ENCODE measurements around the gene LLGL2.

The LLGL2 gene

GRCh38 chr17:75511610-75512575 is 13.6 kb upstream of the LLGL2 start:
- DNase-seq (ENCODE audit: insufficient read length, low spot score) (no peak), FAIRE-seq (no peak)
- TF ChIP-seq POLR2AphosphoS5 (IDR thresholded peaks at IDR 0.05; ENCODE audit: low read depth, low read length) = no peak
- TF ChIP-seq POU2F2 (IDR thresholded peaks at IDR 0.05; ENCODE audit: low read depth, low read length) = no peak
- TF ChIP-seq PAX5 (IDR thresholded peaks at IDR 0.05; ENCODE audit: insufficient read depth, low read length, severe bottlenecking) = no peak
- no peak for TF ChIP-seq SPI1 (IDR thresholded peaks at IDR 0.05; ENCODE audit: low read depth, low read length)
- no peak for TF ChIP-seq POLR2A (IDR thresholded peaks at IDR 0.05; ENCODE audit: low read depth, low read length)
- TF ChIP-seq TAF1 (IDR thresholded peaks at IDR 0.05; ENCODE audit: low read depth, low read length) = no peak

- DNase-seq (ENCODE audit: insufficient read length, low spot score) = no peak
- TF ChIP-seq SPI1 (IDR thresholded peaks at IDR 0.05; ENCODE audit: low read depth, low read length) (no peak), TAF1 (IDR thresholded peaks at IDR 0.05; ENCODE audit: low read depth, low read length) (no peak), PAX5 (IDR thresholded peaks at IDR 0.05; ENCODE audit: insufficient read depth, low read length, severe bottlenecking) (no peak), POLR2AphosphoS5 (IDR thresholded peaks at IDR 0.05; ENCODE audit: low read depth, low read length) (no peak), POU2F2 (IDR thresholded peaks at IDR 0.05; ENCODE audit: low read depth, low read length) (no peak), POLR2A (IDR thresholded peaks at IDR 0.05; ENCODE audit: low read depth, low read length) (no peak)
- FAIRE-seq = no peak
These were observed 12.4 kb upstream of the LLGL2 start for GRCh38 chr17:75512926-75513640.

- DNase-seq (ENCODE audit: insufficient read length, low spot score) = no peak
- FAIRE-seq = no peak
- TF ChIP-seq SPI1 (IDR thresholded peaks at IDR 0.05; ENCODE audit: low read depth, low read length) (no peak), TAF1 (IDR thresholded peaks at IDR 0.05; ENCODE audit: low read depth, low read length) (no peak), PAX5 (IDR thresholded peaks at IDR 0.05; ENCODE audit: insufficient read depth, low read length, severe bottlenecking) (no peak), POU2F2 (IDR thresholded peaks at IDR 0.05; ENCODE audit: low read depth, low read length) (no peak), POLR2AphosphoS5 (IDR thresholded peaks at IDR 0.05; ENCODE audit: low read depth, low read length) (no peak), POLR2A (IDR thresholded peaks at IDR 0.05; ENCODE audit: low read depth, low read length) (no peak)
These were observed 11.9 kb upstream of the LLGL2 start for GRCh38 chr17:75513641-75514000.

GRCh38 chr17:75514299-75514918 is 11.1 kb upstream of the LLGL2 start:
- no peak for TF ChIP-seq SPI1 (IDR thresholded peaks at IDR 0.05; ENCODE audit: low read depth, low read length)
- TF ChIP-seq POU2F2 (IDR thresholded peaks at IDR 0.05; ENCODE audit: low read depth, low read length) = no peak
- TF ChIP-seq POLR2AphosphoS5 (IDR thresholded peaks at IDR 0.05; ENCODE audit: low read depth, low read length) = no peak
- TF ChIP-seq POLR2A (IDR thresholded peaks at IDR 0.05; ENCODE audit: low read depth, low read length) = no peak
- no peak for TF ChIP-seq TAF1 (IDR thresholded peaks at IDR 0.05; ENCODE audit: low read depth, low read length)
- no peak for TF ChIP-seq PAX5 (IDR thresholded peaks at IDR 0.05; ENCODE audit: insufficient read depth, low read length, severe bottlenecking)
- DNase-seq (ENCODE audit: insufficient read length, low spot score) (no peak), FAIRE-seq (no peak)

GRCh38 chr17:75514919-75515495 is 10.5 kb upstream of the LLGL2 start:
- FAIRE-seq = no peak
- DNase-seq (ENCODE audit: insufficient read length, low spot score) = no peak
- TF ChIP-seq POLR2A (IDR thresholded peaks at IDR 0.05; ENCODE audit: low read depth, low read length) = no peak
- no peak for TF ChIP-seq POLR2AphosphoS5 (IDR thresholded peaks at IDR 0.05; ENCODE audit: low read depth, low read length)
- TF ChIP-seq POU2F2 (IDR thresholded peaks at IDR 0.05; ENCODE audit: low read depth, low read length) = no peak
- no peak for TF ChIP-seq TAF1 (IDR thresholded peaks at IDR 0.05; ENCODE audit: low read depth, low read length)
- TF ChIP-seq PAX5 (IDR thresholded peaks at IDR 0.05; ENCODE audit: insufficient read depth, low read length, severe bottlenecking) = no peak
- TF ChIP-seq SPI1 (IDR thresholded peaks at IDR 0.05; ENCODE audit: low read depth, low read length) = no peak

GRCh38 chr17:75515496-75516254 is 9.8 kb upstream of the LLGL2 start, which contains the start of gene CASKIN2:
TSS of gene CASKIN2 (minus strand) at chr17:75515537. CDS start at chr17:75513804, 1,733 bp downstream.
- FAIRE-seq (peak; percentile 90), DNase-seq (ENCODE audit: insufficient read length, low spot score) (peak; percentile 93)
- TF ChIP-seq SPI1 (IDR thresholded peaks at IDR 0.05; ENCODE audit: low read depth, low read length) (no peak), PAX5 (IDR thresholded peaks at IDR 0.05; ENCODE audit: insufficient read depth, low read length, severe bottlenecking) (peak; percentile 22), POU2F2 (IDR thresholded peaks at IDR 0.05; ENCODE audit: low read depth, low read length) (peak; percentile 57; the same call in 1 of the 2 replicates)

GRCh38 chr17:75516255-75516618 is 9.3 kb upstream of the LLGL2 start, which contains the start of gene TSEN54:
TSS of gene TSEN54 (plus strand) at chr17:75516528. CDS start at chr17:75516561, 33 bp downstream.
- TF ChIP-seq PAX5 (IDR thresholded peaks at IDR 0.05; ENCODE audit: insufficient read depth, low read length, severe bottlenecking) (peak; percentile 52), POLR2AphosphoS5 (IDR thresholded peaks at IDR 0.05; ENCODE audit: low read depth, low read length) (no peak), POLR2A (IDR thresholded peaks at IDR 0.05; ENCODE audit: low read depth, low read length) (no peak), TAF1 (IDR thresholded peaks at IDR 0.05; ENCODE audit: low read depth, low read length) (no peak)
- DNase-seq (ENCODE audit: insufficient read length, low spot score) (peak; percentile 100), FAIRE-seq (peak; percentile 96)

GRCh38 chr17:75516619-75517296 is 8.7 kb upstream of the LLGL2 start:
- TF ChIP-seq POLR2A (IDR thresholded peaks at IDR 0.05; ENCODE audit: low read depth, low read length) = no peak
- no peak for TF ChIP-seq SPI1 (IDR thresholded peaks at IDR 0.05; ENCODE audit: low read depth, low read length)
- no peak for TF ChIP-seq TAF1 (IDR thresholded peaks at IDR 0.05; ENCODE audit: low read depth, low read length)
- TF ChIP-seq PAX5 (IDR thresholded peaks at IDR 0.05; ENCODE audit: insufficient read depth, low read length, severe bottlenecking) = no peak
- no peak for TF ChIP-seq POLR2AphosphoS5 (IDR thresholded peaks at IDR 0.05; ENCODE audit: low read depth, low read length)
- no peak for TF ChIP-seq POU2F2 (IDR thresholded peaks at IDR 0.05; ENCODE audit: low read depth, low read length)
- FAIRE-seq = peak; percentile 63
- DNase-seq (ENCODE audit: insufficient read length, low spot score) = no peak

Measured in GM12891 (cell line).